Measurements from ENCODE around the gene FBRSL1. TPM values are rescaled to one million over a fixed set of nuclear protein-coding genes. Genes with fewer than 3 reads are reported as not detected.
"Not testable (repeated sequence)": the region's sequence is repeated elsewhere in the genome, so short reads cannot be mapped to it uniquely, and the experiment has no call there.

Gene FBRSL1
- polyA plus RNA-seq, 3 donors: 0.39 to 28.7 (median 0.74) TPM

GRCh38 chr12:132472386-132472785, 17.6 kb upstream of the FBRSL1 start:
- no peak for DNase-seq

GRCh38 chr12:132474237-132474741, 15.7 kb upstream of the FBRSL1 start:
- H3K4me1 Mint-ChIP-seq: peaks cover 41% of the 10 kb centered on the region
- Histone ChIP-seq H3K9ac (ENCODE audit: insufficient read depth, low read length, poor library complexity, severe bottlenecking) (no peak overlapping the region), H3K27me3 (ENCODE audit: control insufficient read depth in 2 of 2, insufficient read depth in 2 of 2, low read length in 2 of 2) (no peaks in the 10 kb centered on the region), H3K79me2 (ENCODE audit: insufficient read depth, low read length) (no peaks in the 10 kb centered on the region), H3K36me3 (replicated peaks in 1 of 2; ENCODE audit: control insufficient read depth in 1 of 2, insufficient read depth in 2 of 2, low read length in 2 of 2) (no peaks in the 10 kb centered on the region), H3K4me2 (replicated peaks; ENCODE audit: extremely low read depth, low read length, poor library complexity, severe bottlenecking) (peak overlapping the region; percentile 54), H3K9me3 (replicated peaks in 1 of 2; ENCODE audit: control insufficient read depth in 1 of 2, insufficient read depth in 1 of 2, low read length in 2 of 2) (peaks cover 0 to 3% of the 10 kb centered on the region in 2 donors), H4K20me1 (ENCODE audit: insufficient read depth, low read length) (no peaks in the 10 kb centered on the region), H3K27ac (ENCODE audit: low read depth in 1 of 2, low read length in 2 of 2) (peak overlapping the region in 1 of 2 donors; percentile 54), H3K4me1 (ENCODE audit: control insufficient read depth in 1 of 2, insufficient read depth in 2 of 2, low read length in 2 of 2) (peaks cover 67 to 79% of the 10 kb centered on the region in 2 donors), H2AFZ (ENCODE audit: insufficient read depth, low read depth, low read length, poor library complexity, severe bottlenecking) (no peak overlapping the region), H3K4me3 (replicated peaks in 1 of 3; ENCODE audit: low read depth in 2 of 3, low read length in 3 of 3) (peak overlapping the region; percentile 6 to 65 (median 44))
- H3K9me3 Mint-ChIP-seq: peaks cover 0 to 14% (median 2%) of the 10 kb centered on the region in 7 donors
- TF ChIP-seq CTCF (IDR thresholded peaks at IDR 0.05): no peak
- no peaks in the 10 kb centered on the region for H3K36me3 Mint-ChIP-seq
- 85% methylated on average over 17 of the region's 35 CpGs for whole genome bisulfite sequencing (ENCODE audit: insufficient coverage)
- no peak overlapping the region for H3K4me3 Mint-ChIP-seq
- H3K27ac Mint-ChIP-seq: peak overlapping the region in 2 of 7 donors; percentile 54 to 88
- H3K27me3 Mint-ChIP-seq (ENCODE audit: low read depth in 3 of 3): peaks cover 4 to 41% (median 12%) of the 10 kb centered on the region in 3 donors
- peak in 1 of 3 donors; percentile 34 for DNase-seq
- intact Hi-C loops (cut with micrococcal nuclease): no loop called here

More at GRCh38 chr12:132472386-132472785, 17.6 kb upstream of the FBRSL1 start:
- Histone ChIP-seq H3K4me3 (replicated peaks in 1 of 3; ENCODE audit: low read depth in 2 of 3, low read length in 3 of 3) (peak overlapping the region in 1 of 3 experiments; percentile 17), H3K4me2 (replicated peaks; ENCODE audit: extremely low read depth, low read length, poor library complexity, severe bottlenecking) (peak overlapping the region; percentile 31), H3K9me3 (replicated peaks in 1 of 2; ENCODE audit: control insufficient read depth in 1 of 2, insufficient read depth in 1 of 2, low read length in 2 of 2) (peaks cover 0 to 3% of the 10 kb centered on the region in 2 donors), H3K27ac (ENCODE audit: low read depth in 1 of 2, low read length in 2 of 2) (no peak overlapping the region), H3K79me2 (ENCODE audit: insufficient read depth, low read length) (no peaks in the 10 kb centered on the region), H3K9ac (ENCODE audit: insufficient read depth, low read length, poor library complexity, severe bottlenecking) (no peak overlapping the region), H2AFZ (ENCODE audit: insufficient read depth, low read depth, low read length, poor library complexity, severe bottlenecking) (no peak overlapping the region), H3K4me1 (ENCODE audit: control insufficient read depth in 1 of 2, insufficient read depth in 2 of 2, low read length in 2 of 2) (peaks cover 69 to 78% of the 10 kb centered on the region in 2 donors), H3K27me3 (ENCODE audit: control insufficient read depth in 2 of 2, insufficient read depth in 2 of 2, low read length in 2 of 2) (no peaks in the 10 kb centered on the region), H4K20me1 (ENCODE audit: insufficient read depth, low read length) (no peaks in the 10 kb centered on the region), H3K36me3 (replicated peaks in 1 of 2; ENCODE audit: control insufficient read depth in 1 of 2, insufficient read depth in 2 of 2, low read length in 2 of 2) (no peaks in the 10 kb centered on the region)
- H3K27me3 Mint-ChIP-seq (ENCODE audit: low read depth in 3 of 3): peaks cover 0 to 32% (median 13%) of the 10 kb centered on the region in 3 donors
- H3K36me3 Mint-ChIP-seq: no peaks in the 10 kb centered on the region
- intact Hi-C loops (cut with micrococcal nuclease): no loop called here
- H3K4me3 Mint-ChIP-seq: peak overlapping the region in 1 of 2 donors; percentile 21
- peaks cover 0 to 12% (median 2%) of the 10 kb centered on the region in 7 donors for H3K9me3 Mint-ChIP-seq
- peak overlapping the region in 2 of 7 donors; percentile 68 to 78 for H3K27ac Mint-ChIP-seq
- peaks cover 47% of the 10 kb centered on the region for H3K4me1 Mint-ChIP-seq
- WGBS (ENCODE audit: insufficient coverage): 94% methylated on average over 12 of the region's 15 CpGs
- no peak for TF ChIP-seq CTCF (IDR thresholded peaks at IDR 0.05)

GRCh38 chr12:132474799-132475303, 15.1 kb upstream of the FBRSL1 start:
- H3K4me3 ChIP-seq (replicated peaks in 1 of 3; ENCODE audit: low read depth in 2 of 3, low read length in 3 of 3); H3K9ac ChIP-seq (ENCODE audit: insufficient read depth, low read length, poor library complexity, severe bottlenecking); H3K79me2 ChIP-seq (ENCODE audit: insufficient read depth, low read length); DNase-seq; H3K9me3 ChIP-seq (replicated peaks in 1 of 2; ENCODE audit: control insufficient read depth in 1 of 2, insufficient read depth in 1 of 2, low read length in 2 of 2); H3K36me3 ChIP-seq (replicated peaks in 1 of 2; ENCODE audit: control insufficient read depth in 1 of 2, insufficient read depth in 2 of 2, low read length in 2 of 2); H2AFZ ChIP-seq (ENCODE audit: insufficient read depth, low read depth, low read length, poor library complexity, severe bottlenecking); H3K27me3 ChIP-seq (ENCODE audit: control insufficient read depth in 2 of 2, insufficient read depth in 2 of 2, low read length in 2 of 2); H3K27ac Mint-ChIP-seq; H3K4me2 ChIP-seq (replicated peaks; ENCODE audit: extremely low read depth, low read length, poor library complexity, severe bottlenecking); H3K27ac ChIP-seq (ENCODE audit: low read depth in 1 of 2, low read length in 2 of 2); H4K20me1 ChIP-seq (ENCODE audit: insufficient read depth, low read length); H3K36me3 Mint-ChIP-seq; H3K4me3 Mint-ChIP-seq; intact Hi-C loops (cut with micrococcal nuclease): not testable (repeated sequence)
- peaks cover 4 to 39% (median 9%) of the 10 kb centered on the region in 3 donors for H3K27me3 Mint-ChIP-seq (ENCODE audit: low read depth in 3 of 3)
- H3K4me1 Mint-ChIP-seq: peaks cover 37% of the 10 kb centered on the region
- peaks cover 0 to 14% (median 2%) of the 10 kb centered on the region in 7 donors for H3K9me3 Mint-ChIP-seq
- H3K4me1 ChIP-seq (ENCODE audit: control insufficient read depth in 1 of 2, insufficient read depth in 2 of 2, low read length in 2 of 2): peaks cover 61 to 77% of the 10 kb centered on the region in 2 donors
- no CpG with 5 or more reads among the region's 56 CpGs for WGBS (ENCODE audit: insufficient coverage)
